Dermis microvascular lymphatic vessel endothelial cell (primary cell): Measurements from ENCODE around the gene THADA. TPM values are rescaled to one million over a fixed set of nuclear protein-coding genes. Genes with fewer than 3 reads are reported as not detected.
"Not testable (repeated sequence)": the region's sequence is repeated elsewhere in the genome, so short reads cannot be mapped to it uniquely, and the experiment has no call there.

Experiments
- DNase-seq, 2 donors: peaks; one replicate each; pipeline versions ENCODE4 v3.0.0 to v3.0.0-alpha.2; 2010; ENCODE audit warnings: low read depth in 2 of 2
- total RNA-seq: library from RNA; depleted of rRNA; stranded (reverse); fragments of >200 nt; gene quantifications from 2 replicates; pipeline ENCODE4 v1.2.1, GENCODE V29; 2014

Gene THADA
- total RNA-seq, 1 donor from 2014 or later: 17.8 TPM

DNA sequence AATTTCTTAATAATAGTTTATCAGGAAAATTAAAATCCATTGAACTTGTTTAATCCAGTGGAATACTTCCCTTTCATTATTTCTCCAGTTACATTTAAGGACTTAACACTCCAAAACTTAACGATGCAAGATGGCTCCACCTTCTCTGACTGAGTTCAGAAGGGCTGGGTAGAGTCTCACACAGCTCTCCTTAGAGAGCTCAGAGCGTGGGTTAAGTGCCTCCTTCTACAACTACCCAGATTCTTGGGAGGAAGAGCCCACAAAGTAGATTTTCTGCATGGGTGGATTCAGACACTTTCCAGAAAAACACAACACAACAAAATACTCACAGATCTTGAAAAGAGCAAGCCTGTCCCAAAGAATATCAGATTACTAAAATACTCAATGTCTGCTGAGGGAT, 130.6 kb downstream of the THADA start:
- no peak for DNase-seq

DNA sequence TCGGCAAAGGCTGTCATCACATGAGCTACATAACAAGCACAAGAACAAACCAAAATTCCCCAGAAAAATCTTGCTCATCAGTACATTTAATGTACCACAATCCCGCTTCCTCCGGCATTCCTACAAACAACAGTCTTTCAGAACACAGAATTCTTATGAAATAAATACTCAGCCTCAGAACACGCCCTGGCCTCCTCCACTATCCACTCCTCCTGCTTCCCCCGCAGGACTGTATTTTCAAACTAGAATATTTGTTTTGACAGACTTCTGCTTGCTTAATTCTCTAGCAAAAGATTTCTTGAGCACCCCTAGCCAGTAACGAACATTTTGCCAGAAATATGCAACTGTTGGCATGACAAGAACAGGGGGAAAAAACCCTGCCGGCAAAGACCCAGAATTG, 131.2 kb downstream of the THADA start:
- DNase-seq: no peak

DNA sequence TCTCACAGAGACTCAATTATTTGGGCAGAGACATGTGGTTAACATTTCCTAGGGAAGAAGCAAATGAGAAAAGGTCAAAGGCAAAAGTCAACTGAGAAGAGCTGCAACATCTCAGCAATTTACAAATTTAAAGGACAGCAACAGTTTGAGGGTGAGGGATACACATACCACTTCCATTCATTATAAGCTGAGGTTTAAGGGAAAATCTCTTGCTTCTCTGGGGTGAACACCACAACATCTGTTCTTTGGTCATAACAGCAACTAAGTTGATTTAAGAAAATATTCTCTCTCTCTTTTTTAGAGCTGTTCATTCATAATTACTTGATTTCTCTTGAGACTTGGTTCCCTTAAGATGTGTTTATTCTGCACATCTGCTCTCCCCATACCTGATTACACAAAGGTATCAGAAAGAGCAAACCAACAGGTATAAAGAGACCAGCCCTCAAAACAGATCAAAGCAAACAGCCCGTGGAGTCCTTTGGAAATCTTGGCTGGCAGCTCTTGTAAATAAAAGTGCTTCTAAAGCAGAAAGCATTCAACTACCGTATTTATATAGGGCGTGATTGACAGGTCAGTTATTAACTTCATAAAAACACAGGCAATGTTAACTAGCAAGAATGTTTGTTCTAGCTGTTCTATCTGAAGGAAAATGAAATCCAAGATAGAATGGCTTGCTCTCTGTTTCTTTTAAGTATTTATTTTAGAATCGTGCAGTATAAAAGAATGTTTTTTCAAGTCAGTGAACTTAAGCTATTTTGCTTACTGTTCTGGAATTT, 132.8 kb downstream of the THADA start:
- peak in 1 of 2 donors; percentile 16 for DNase-seq

DNA sequence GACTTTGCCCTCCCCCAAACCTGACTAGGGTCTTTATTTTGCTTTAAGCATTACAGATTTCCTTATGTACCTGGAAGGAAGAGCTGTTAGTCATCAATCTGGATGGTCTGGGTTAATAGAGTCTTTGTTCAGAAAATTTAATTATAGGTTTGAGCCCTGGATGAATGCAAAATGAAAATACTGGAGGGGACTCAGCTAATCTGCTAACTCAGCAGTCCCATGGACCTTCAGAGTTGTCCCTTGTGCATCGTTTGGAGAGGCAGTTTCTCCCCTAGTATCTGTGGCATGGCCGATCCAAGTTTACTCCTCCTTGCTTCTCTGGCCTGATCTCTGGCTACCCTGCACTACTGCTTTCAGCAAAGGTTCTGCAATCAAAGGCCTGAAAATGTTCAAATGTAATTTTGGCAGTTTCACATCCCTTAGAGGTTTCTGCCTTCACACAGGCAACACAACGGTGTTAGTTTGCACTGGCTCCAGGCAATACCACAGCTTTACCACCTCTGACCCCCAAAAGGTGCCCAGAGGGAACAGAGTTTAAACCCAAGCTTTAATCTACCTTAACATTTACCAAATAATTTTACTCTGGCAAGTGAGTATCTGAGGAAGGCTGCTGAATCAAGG, 134.3 kb downstream of the THADA start:
- DNase-seq: no peak

DNA sequence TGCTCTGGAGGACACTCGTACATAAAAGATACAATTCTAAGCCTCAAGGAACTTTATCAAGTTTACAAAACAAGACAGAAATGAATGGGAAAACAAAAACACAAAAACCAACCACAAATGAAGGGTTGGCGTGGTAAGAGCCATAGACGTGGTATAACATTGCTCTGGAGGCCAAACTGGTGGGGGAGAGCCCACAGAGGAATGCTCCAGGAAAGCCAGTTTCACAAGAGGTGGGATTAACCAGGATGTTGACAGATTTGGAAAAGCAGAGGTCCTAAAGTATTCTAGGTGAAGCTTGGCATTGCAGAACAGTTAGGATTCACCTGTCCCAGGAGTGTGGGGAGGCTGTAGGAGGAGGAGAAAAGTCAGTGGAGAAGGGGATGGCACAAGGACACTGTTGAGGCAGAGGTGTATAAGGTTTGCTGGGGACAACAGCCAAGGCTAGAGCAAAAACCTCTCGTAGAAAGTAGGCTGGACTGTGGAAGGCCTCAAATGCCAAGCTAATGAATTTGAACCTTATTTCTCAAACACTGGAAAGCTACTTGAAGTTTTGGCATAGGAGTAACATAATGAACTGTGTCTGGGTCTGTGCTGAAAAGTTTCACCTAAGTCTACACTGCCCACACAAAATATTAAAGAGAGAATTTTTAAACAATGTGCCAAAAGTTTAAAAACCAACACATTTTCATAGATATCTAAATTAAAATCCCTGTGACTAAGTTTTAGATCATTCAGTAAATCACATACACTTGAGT, 135.1 kb downstream of the THADA start:
- DNase-seq: no peak

DNA sequence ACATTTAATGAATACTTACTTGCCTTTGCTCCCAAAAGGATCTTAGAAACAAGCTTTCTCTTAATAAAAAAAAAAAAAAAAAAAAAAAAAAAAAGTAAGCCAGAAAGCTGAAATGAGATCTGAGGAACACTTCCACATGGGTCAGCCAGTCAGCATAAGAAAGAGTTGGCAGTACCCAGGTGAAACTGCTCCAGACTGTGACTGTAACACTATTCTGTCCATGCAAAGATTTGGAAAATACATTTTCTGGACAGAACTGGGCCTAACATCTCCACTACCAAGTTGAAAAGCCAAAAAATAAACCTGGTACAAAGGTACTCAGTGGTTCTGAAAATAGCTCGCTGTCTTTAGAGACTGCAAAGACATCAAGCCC, 135.7 kb downstream of the THADA start:
- DNase-seq: no peak

DNA sequence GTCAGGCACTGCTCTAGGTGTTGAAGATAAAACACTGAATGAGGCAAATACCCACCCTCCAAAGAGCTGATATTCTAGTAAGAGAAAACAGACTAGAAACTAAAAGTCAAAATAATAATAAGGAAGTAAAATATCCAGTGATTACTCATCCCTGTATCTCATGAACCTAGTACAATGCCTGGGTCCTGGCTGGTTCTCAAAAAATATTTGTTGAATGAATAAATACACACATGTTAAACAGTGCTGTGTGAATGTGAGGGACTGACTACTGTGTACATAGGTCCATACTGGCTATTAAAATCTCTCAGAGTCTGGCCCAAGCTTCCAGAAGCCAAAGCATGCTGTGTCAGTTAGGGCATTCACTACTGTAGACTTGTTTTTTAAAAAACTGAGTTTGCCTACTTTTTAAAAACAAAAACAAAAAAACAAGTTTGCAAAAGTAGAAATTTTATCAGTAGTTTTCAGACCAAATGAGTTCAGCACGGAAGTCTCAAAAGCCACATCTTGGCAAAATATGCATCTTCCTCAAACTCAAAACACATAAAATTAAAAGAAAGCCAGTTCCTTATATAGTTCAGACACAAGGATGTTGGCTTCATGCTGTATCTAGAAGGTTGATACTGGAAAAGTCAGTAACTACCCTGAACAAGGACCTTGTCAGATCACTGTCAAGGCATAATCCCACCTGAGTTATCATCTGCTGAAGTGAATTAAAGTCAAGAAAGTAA, 136.2 kb downstream of the THADA start:
- peak in 1 of 2 donors; percentile 68 for DNase-seq

DNA sequence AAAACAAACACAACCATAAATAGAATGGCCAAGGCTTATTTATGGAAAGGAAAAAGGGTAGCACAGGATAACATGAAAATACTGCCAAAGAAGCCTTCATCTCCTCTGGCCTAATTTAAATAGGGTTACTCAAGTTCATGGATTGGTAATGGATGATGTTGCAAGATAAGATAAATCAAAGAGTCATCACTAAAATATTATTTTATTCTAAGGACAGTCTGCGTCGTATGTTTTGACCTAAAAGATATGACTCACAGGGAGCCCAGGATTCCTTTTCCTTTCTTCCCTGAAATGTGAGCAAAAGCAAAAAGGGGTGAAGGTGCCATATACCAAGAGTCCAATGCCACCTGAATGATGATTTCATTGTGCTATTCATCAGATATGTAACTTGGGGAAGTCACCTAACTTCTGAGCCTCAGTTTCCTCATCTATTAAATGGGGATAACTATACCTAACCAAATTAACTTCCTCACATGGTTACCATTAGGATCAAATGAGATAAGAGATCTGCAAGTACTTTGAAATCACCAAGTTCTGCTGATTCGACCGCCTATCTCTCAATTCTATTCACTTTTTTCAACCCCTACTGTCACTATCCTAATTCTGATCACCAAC, 137.7 kb downstream of the THADA start:
- peak in 1 of 2 donors; percentile 34 for DNase-seq

DNA sequence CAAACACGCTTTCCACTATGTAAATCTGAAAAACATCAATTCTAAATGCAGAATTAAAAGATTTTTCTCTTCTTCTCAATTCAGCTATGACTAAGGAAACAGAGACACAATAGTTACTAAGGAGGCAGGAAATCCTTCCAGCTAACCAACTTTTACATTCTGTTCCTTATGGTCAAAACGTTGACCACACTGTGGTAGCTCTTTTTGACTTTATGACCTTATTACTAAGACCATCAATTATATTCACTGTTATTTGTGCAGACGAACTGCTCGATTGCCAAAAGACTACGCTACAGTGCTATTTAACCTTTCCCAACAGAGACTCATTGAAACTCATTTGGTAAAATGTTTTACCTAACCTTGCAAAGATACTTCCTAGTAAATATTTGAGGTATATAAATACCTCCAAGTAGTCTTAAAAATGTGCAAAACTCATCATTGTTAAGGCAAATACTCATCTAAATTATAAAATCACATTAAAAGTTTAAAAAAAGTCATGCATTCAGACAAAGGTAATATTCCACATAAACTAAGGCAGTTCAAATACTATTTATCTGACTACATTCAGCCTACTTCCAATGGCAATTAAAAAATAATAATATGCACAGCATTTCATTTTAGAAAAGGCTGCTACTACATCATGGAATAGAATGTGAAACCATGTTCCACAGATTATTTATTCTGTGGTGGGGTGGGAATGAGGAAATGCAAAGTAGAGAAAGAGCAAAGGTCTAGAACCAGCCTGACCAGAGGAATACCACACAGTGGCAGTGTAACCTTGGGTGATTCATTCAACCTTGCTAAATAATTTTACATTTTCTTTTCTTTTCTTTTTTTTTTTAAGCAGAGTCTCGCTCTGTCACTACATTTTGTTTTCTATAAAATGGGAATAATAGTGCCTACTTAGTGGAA, 139.9 kb downstream of the THADA start:
- peak; percentile 67 to 81 for DNase-seq

DNA sequence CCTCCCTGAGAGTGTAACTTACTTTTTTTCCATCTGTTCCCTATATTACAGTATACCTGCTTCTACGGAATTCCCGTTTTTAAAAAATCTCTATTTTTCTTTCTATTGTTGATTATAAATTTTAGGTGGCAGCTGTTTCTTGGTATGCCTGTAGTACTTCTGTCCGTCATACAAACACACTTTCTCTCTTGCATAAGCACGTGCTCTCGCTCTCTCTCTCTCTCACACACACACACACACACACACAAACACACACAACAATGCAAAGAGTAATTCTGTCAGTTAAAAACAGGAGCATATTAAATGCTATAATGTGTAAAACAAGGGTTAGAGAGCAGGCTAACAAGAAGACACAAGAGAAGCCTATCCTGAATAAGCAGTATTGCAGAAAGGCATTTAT, 140.5 kb downstream of the THADA start:
- DNase-seq: peak in 1 of 2 donors; percentile 15

DNA sequence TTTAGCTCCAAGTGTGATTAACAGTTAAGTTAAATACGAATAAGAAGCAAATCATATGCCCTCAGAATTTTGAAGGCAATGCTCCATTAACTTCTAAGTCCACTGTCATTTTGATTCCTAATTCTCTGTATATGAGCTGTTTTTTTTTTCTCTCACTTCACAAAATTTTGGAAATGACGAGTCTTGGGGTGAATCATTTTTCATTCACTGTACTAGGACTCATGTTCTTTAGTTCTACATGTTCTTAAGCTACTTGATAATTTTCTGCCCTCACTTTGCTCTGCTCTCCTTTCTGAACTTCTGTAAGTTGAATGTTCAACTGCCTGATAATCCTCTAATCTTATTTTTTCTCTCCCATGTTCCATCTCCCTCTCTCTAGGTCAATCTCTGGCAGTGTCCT, 141.0 kb downstream of the THADA start:
- DNase-seq: no peak

DNA sequence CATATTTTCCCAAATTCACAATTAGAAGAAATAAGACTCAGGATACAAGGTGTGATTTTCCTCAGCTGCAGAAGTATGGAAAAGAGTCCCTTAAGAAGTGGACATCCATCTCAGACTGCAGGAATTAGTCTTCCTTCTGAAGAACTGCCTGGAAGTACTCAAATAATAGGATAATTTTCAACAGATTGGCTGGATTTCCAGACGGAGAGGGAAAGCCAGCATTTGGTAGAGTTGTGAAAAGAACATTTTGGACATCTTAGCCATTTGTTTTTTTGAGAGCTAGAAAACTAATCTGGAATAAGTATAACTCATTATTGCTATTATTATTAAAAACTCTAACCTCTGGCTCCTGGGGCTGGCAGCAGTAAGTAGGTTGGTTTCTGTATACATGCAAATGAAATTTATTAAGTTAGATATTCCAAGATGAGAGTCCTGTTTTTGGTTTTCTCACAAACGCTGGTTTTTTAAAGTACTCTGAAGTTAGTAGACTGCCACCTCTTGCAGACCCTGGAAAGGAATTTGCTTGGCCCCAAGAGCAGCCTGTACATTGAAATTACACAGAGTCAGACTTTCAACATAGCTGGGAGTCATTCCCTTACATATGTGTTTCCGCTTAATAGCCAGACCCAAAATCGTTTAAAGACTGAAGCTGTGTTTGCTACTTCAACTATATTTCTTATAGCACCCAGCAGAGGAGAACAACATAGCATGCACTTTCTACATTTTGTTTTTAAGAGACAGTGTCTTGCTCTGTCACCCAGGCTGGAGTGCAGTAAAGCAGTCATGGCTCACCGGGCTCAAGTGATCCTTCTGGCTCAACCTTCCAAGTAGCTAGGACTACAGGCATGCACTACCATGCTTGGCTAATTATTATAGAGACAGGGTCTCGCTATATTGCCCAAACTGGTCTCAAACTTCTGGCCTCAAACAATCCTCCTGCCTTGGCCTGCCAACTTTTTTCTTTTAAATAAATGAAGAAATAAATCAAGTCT, 142.4 kb downstream of the THADA start:
- DNase-seq: no peak

DNA sequence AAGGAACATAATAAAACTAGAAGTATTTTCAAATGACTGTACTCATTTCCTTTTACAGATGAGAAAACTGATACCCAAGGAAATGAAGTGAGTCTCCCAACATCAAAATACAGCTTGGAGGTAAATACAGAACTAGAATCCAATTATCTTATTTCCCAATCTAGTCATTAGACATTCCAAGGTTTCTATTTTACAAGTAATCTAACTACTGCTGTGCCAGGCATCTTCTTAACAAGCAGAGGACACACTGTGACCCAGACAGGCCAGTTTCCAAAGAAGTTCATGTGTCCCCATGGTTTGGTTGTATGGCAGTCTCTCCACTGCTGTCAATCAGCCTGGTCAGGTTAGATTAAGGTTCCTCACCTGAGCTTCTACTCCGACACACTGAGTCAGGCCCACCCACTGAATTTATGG, 143.5 kb downstream of the THADA start:
- peak in 1 of 2 donors; percentile 53 for DNase-seq

DNA sequence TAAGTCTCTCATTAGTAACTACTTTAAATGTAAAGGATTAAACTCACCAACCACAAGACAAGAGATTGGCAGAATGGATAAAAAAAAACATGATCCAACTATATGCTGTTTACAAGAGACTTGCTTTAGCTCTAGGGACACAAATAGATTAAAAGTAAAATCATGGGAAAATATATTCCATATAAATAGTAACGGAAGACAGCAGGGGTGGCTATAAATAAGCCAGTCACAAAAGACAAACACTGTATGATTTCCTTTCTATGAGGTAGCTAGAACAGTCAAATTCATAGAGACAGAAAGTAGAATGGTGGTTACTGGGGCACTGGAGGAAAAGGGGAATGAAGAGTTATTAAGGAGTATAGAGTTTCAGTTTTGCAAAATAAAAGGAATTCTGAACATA, 145.2 kb downstream of the THADA start:
- DNase-seq: peak in 1 of 2 donors; percentile 51

DNA sequence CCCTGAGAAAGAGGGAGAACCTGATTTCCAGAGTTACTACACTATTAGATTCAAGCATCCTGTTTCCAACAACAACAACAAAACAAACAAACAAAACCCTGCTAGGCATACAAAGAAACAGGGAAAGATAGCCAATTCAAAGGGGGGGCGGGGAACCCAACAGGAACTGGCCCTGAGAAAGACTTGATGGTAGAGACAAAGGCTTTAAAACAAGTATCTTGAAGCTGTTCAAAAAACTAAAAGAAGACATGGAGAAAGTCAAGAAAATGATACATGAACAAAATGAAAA, 147.1 kb downstream of the THADA start:
- no peak for DNase-seq

DNA sequence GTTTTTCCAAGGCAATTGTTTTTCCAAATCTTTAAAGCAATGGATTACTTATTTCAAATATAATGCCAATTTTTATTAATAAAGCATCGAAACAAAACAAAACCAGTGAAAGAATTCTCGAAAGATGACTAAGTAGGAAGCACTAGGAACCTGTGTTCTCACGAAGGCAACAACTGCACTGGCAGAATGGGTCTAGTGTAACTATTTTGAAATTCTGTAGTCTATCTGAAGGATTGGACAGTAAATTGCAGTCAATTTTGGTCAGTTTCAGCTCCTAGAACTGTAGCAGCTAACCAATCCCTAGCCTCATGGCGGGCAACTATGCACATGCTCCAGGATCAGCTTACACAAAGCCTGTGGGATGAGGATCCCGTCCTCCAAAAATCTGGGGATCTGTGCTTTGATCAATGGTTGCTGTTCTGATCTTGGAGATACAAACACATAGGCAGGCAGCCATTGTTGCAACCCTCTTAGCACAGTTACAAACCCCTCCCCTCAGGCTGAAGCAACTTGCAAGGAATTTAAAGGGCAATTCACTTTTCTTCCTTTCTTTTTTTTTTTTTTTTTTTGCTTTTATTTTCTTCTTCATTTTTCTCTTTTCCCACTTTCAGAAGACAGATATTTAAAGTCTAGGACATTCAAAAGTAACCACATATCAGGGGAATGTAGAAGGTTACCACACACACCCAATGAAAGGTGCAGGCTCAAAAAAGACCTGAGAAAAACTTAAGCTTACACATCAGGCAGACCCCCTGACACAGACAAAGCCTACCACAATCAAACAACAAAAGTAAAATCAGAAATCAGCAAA, 147.6 kb downstream of the THADA start:
- no peak for DNase-seq

DNA sequence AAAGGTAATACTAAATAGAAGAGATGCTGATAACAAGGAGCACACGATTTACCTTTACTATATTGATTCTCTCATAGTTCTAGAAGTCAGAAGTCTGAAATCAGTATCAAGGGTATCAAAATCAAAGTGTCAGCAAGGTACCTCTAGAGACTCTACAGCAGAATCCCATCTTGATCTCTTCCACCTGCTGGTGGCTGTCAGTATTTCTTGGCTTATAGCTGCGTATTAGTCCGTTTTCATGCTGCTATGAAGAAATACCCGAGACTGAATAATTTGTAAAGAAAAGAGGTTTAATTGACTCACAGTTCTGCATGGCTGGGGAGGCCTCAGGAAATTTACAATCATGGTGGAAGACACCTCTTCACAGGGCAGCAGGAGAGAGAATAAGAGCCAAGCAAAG, 149.1 kb downstream of the THADA start:
- DNase-seq: not testable (repeated sequence)

DNA sequence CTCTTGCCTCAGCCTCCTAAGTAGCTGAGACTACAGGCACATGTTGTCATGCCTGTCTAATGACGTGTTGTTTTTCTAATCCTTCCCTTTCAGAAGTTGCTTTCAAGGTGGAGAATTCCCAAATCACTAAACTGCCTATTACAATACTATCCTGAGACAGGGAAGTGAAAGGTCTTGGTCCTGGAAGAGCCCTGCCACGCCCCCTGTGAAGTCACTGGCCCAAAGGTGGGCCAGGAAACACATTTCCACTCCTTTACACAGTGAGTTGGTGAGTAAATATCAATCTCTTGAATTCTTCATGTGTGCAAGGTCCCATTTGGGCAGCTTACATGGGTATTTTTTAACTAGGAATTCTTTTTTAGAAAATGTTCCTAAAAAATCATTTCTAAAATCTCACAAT, 150.1 kb downstream of the THADA start:
- DNase-seq: no peak
